ENCODE data around the gene RPS6KA4. TPM values are rescaled to one million over a fixed set of nuclear protein-coding genes. Genes with fewer than 3 reads are reported as not detected.
"Not testable (repeated sequence)": the region's sequence is repeated elsewhere in the genome, so short reads cannot be mapped to it uniquely, and the experiment has no call there.

Gene RPS6KA4
- total RNA-seq, 1 donor from 2014 or later: 34.9 TPM

DNA sequence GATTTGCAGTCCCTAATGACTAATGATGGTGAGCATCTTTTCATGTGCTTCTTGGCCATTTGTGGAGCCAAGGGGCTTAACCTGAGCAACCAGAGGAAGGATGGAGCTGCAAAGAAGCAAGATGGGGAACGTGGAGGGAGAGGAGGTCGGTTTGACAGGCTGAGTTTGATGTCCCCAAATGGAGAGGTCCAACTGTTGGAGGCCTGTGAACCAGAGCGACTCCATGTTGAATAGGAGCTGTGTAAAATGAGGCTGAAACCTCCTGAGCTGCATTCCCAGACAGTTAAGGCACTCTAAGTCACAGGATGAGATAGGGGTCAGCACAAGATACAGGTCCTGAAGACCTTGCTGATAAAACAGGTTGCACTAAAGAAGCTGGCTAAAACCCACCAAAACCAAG, 54.5 kb downstream of the RPS6KA4 start:
- peaks cover 4% of the 10 kb centered on the region for H3K4me1 Mint-ChIP-seq (ENCODE audit: low read depth)
- peaks cover 4% of the 10 kb centered on the region for H3K27me3 Mint-ChIP-seq (ENCODE audit: low read depth)
- TF ChIP-seq, protein P1, sequence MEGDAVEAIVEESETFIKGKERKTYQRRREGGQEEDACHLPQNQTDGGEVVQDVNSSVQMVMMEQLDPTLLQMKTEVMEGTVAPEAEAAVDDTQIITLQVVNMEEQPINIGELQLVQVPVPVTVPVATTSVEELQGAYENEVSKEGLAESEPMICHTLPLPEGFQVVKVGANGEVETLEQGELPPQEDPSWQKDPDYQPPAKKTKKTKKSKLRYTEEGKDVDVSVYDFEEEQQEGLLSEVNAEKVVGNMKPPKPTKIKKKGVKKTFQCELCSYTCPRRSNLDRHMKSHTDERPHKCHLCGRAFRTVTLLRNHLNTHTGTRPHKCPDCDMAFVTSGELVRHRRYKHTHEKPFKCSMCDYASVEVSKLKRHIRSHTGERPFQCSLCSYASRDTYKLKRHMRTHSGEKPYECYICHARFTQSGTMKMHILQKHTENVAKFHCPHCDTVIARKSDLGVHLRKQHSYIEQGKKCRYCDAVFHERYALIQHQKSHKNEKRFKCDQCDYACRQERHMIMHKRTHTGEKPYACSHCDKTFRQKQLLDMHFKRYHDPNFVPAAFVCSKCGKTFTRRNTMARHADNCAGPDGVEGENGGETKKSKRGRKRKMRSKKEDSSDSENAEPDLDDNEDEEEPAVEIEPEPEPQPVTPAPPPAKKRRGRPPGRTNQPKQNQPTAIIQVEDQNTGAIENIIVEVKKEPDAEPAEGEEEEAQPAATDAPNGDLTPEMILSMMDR (IDR thresholded peaks at IDR 0.05): no peak
- no peak for DNase-seq (ENCODE audit: low spot score)
- H3K9me3 Mint-ChIP-seq (ENCODE audit: low read depth): no peaks in the 10 kb centered on the region
- no peak overlapping the region for H3K4me3 Mint-ChIP-seq (ENCODE audit: unreplicated experiment)
- no peak overlapping the region for H3K27ac Mint-ChIP-seq (ENCODE audit: unreplicated experiment)
- no peaks in the 10 kb centered on the region for H3K36me3 Mint-ChIP-seq (ENCODE audit: low read depth)

DNA sequence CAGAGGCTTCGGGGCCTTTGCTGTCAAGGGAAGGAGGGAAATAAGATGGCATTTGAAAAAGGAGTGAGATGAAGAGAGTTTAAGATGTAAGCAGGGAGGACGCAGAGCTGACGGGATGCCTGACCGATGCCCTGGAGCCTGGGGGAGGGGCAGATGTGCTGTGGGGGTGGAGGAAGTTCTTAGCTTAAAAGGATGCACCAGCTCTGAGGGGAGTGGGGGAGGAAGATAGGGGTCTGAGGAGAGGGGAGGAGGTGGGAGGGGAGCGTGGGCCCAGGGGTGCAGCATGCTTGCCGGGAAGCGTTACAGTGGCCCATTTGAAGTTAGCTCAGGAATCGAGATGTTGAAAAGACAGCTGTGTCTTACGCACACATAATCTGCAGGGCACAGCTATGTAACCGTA, 56.3 kb downstream of the RPS6KA4 start:
- DNase-seq (ENCODE audit: low spot score): no peak
- Mint-ChIP-seq H3K9me3 (ENCODE audit: low read depth) (peaks cover 2% of the 10 kb centered on the region), H3K27ac (ENCODE audit: unreplicated experiment) (no peak overlapping the region), H3K27me3 (ENCODE audit: low read depth) (peaks cover 4% of the 10 kb centered on the region), H3K4me3 (ENCODE audit: unreplicated experiment) (no peak overlapping the region), H3K36me3 (ENCODE audit: low read depth) (peaks cover 2% of the 10 kb centered on the region), H3K4me1 (ENCODE audit: low read depth) (peaks cover 2% of the 10 kb centered on the region)
- TF ChIP-seq, protein P1 (IDR thresholded peaks at IDR 0.05): no peak

DNA sequence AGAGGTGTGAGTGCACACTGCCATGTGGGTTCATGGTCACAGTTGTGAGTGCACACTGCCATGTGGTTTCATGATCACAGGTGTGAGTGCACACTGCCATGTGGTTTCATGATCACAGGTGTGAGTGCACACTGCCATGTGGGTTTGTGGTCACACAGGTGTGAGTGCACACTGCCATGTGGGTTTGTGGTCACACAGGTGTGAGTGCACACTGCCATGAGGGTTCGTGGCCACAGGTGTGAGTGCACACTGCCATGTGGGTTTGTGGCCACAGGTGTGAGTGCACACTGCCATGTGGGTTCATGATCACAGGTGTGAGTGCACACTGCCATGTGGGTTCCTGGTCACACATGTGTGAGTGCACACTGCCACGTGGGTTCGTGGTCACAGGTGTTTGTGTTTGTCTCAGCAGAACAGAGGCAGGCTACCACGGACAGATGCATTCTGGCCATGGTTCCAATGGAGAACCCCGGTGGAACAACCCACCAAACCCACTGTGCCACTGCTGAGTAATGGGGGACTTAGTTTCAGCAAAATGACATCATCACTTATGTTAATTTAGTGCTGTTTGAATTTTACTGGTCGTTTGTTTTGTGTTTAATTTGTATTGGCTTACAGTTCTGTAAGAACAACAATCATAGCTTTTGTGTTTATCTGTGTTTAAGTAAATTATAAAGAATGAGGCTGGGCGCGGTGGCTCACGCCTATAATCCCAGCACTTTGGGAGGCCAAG, 57.2 kb downstream of the RPS6KA4 start:
- H3K9me3 Mint-ChIP-seq (ENCODE audit: low read depth): peaks cover 6% of the 10 kb centered on the region
- H3K27me3 Mint-ChIP-seq (ENCODE audit: low read depth): peaks cover 2% of the 10 kb centered on the region
- H3K27ac Mint-ChIP-seq (ENCODE audit: unreplicated experiment): no peak overlapping the region
- H3K36me3 Mint-ChIP-seq (ENCODE audit: low read depth): peaks cover 2% of the 10 kb centered on the region
- peaks cover 2% of the 10 kb centered on the region for H3K4me1 Mint-ChIP-seq (ENCODE audit: low read depth)
- no peak overlapping the region for H3K4me3 Mint-ChIP-seq (ENCODE audit: unreplicated experiment)
- TF ChIP-seq, protein P1 (IDR thresholded peaks at IDR 0.05): no peak
- DNase-seq (ENCODE audit: low spot score): no peak

DNA sequence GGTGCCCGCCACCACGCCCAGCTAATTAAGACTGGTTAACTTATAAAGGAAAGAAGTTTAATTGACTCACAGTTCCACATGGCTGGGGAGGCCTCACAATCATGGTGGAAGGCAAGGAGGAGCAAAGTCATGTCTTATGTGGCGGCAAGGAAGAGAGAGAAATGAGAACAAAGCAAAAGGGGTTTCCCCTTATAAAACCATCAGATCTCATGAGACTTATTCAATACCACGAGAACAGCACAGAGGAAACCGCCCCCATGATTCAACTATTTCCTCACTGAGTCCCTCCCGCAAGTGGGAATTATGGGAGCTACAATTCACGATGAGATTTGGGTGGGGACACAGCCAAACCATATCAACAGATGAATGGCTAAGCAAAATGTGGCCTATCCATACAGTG, 59.3 kb downstream of the RPS6KA4 start:
- H3K27me3 Mint-ChIP-seq (ENCODE audit: low read depth); DNase-seq (ENCODE audit: low spot score); H3K4me1 Mint-ChIP-seq (ENCODE audit: low read depth); H3K27ac Mint-ChIP-seq (ENCODE audit: unreplicated experiment); H3K36me3 Mint-ChIP-seq (ENCODE audit: low read depth); H3K4me3 Mint-ChIP-seq (ENCODE audit: unreplicated experiment): not testable (repeated sequence)
- H3K9me3 Mint-ChIP-seq (ENCODE audit: low read depth): peaks cover 22% of the 10 kb centered on the region

DNA sequence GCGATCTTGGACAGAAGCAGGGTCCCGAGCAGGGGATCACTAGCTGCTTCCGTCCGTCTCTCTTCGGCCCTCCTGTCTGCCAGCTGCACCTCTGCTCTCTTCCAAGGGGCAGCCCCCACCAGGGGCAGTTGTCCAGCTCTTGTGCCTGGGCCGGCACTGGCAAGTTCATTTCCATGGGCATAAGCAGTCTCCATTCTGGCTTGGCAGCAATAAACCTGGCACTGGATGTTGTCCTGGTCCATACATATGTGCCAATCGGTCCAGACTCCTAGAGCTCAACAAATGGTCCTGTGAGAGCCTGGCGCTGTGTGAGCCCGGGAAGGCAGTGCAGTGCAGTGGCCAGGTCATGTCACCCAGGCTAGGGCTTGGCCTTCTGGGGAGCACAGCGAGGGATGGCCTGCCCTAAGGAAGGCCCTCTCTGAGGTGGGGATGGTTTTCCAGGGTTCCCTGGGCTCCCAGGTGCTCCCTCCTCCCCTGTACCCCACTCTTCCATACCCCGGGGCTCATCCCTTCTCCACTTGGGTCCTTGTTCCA, 60.4 kb downstream of the RPS6KA4 start:
- Mint-ChIP-seq H3K27ac (ENCODE audit: unreplicated experiment) (no peak overlapping the region), H3K27me3 (ENCODE audit: low read depth) (peaks cover 5% of the 10 kb centered on the region), H3K4me1 (ENCODE audit: low read depth) (peaks cover 2% of the 10 kb centered on the region), H3K4me3 (ENCODE audit: unreplicated experiment) (no peak overlapping the region), H3K36me3 (ENCODE audit: low read depth) (peaks cover 5% of the 10 kb centered on the region), H3K9me3 (ENCODE audit: low read depth) (peaks cover 22% of the 10 kb centered on the region)
- DNase-seq (ENCODE audit: low spot score): no peak
- TF ChIP-seq, protein P1 (IDR thresholded peaks at IDR 0.05): no peak
